Head of caudate nucleus (tissue), 42 donors: ENCODE results near the gene SSH2.

Source experiments
- DNase-seq, 42 donors: peaks; one replicate each; pipeline versions ENCODE4 v3.0.0 to v3.0.0-alpha.2; 2020 to 2021; ENCODE audit warnings: mixed read lengths in 7 of 42
- intact Hi-C: fragments of 100-400 bp; cut with DNase I; formaldehyde crosslinking; loops from one replicate; pipeline ENCODE4 v1.15.0; 2022

SSH2 gene

DNA sequence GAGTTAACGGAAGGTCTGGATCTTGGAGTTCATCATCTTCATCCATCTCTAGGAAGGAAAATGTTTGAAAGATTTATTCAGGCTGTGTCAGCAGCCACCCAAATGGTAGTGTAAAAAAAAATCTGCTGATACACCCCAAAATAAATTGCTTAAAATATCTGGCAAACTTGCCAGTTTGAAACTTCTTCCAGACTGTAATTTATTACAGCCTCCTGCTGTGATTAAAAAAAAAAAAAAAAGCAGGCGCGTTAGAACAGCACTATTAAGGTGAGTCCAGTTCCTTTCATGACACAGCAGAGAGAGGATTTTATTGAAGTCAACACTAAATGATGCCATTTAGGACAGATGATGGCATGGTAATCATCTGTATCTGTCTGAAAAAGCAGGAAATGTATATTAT is 166.8 kb downstream of the SSH2 start:
- intact Hi-C loops, result loop anchor here (5.0 kb wide), 1 partner anchor 136 kb away; no protein-coding TSS in a partner anchor
- no peak for DNase-seq

DNA sequence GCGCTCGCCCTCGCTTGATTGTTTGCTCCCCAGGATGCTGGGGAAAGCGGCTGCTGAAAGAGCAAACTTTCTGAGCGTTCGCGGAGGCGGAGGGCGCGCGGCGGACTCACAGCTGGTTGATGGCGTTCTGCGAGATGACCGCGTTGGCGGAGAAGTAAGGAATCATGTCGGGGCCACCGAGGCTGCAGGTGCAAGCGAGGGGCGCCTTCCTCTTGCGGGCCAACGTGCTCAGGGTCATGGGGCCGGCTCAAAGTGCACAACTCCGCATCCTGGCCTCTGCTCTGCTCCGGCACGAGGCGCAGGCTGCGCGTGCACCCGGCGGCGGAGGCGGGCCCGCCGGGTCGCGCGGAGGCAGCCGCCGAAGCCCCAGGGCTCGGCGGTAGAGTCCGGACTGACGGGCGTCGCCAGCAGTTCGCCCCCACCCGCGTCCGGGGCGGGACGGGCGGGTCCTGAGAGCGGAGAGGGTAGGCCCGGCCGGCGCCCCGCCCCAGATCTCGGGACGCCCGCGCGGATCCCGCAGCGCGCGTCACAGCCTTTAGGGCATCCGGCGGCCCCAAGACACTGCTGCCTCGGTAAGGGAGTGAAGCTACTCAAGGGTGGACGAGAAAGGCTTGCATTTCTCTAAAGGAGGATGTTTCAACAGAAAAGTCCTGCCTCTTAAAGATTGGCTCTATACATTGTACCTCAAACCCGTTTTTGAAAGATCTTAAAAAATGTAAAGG is 168.8 kb downstream of the SSH2 start:
- peak; percentile 63 to 91 (median 84) for DNase-seq
- intact Hi-C loops, result loop anchor here (5.0 kb wide), 1 partner anchor 134 kb away; no protein-coding TSS in a partner anchor

DNA sequence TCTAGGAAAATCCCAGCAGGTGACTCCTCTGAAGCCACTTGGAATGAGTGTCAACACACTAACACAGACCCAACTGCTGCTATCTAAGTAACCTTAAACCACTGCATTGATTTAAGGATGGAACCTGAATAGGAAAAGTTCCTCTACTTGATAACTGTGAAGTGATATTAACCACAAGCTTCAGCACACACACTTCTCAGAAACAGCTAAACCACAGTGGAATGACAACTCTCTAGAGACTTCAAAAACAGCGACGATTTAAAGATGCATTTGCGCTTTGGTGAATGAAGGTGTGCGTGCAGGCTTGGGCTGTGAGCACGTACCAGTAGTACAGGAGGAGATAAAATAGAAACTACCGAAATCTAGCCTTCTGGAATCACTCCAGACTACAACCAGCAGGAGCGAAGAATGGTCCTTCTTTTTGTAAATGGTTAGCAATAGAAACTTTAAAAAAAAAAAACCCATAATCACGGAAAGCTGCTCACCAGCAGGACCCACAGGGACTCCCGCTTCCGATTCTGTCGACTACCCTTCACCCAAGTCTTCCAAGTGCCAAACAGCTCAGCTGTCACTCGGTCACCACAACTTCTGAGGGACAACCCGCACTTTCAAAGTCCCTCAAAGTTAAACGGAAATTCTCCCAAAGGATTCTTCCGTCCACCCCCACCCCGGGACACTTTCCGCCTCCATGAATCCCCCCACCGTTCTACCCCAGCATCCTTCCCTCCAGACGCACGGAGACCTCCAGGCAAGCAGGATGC is 169.6 kb downstream of the SSH2 start:
- intact Hi-C loops, result loop anchor here (5.0 kb wide), 1 partner anchor 133 kb away; no protein-coding TSS in a partner anchor
- DNase-seq, result peak in 5 of 42 donors; percentile 9 to 36 (median 18)

DNA sequence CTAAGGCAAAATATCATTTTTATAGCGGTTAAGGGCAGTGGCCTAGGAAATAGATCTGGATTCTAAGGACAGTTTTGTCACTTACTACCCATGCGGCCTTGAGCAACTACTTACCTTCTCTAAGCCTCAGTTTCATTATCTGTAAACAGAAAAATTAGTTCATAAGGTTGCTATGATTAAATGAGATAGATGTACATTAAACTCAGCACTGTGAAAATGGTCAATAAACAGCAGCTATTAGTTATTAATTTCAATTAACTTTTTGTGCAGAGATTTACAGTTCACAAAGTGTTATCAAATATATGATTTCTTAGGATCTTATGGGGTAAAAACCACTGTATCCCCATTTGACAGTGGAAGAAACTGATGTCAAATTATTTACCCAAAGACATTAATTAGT is 171.8 kb downstream of the SSH2 start:
- DNase-seq, result no peak
- intact Hi-C loops, result no loop called here

DNA sequence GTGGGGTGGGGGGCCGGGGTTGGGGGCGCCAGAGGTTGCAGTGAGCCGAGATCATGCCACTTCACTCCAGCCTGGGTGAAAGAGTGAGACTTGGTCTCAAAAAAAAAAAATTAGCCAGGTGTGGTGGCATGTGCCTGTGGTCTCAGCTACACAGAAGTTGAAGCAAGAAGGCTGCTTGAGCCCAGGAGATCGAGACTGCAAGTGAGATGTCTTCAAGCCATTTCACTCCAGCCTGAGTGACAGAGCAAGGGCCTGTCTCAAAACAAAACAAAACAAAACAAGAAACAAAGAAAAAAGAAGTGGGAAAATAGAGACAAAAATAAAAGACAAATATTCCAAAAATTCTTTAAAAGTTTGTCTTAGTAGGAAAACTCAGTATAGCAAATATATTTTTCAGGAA is 172.2 kb downstream of the SSH2 start:
- DNase-seq, result no peak
- intact Hi-C loops, result no loop called here

DNA sequence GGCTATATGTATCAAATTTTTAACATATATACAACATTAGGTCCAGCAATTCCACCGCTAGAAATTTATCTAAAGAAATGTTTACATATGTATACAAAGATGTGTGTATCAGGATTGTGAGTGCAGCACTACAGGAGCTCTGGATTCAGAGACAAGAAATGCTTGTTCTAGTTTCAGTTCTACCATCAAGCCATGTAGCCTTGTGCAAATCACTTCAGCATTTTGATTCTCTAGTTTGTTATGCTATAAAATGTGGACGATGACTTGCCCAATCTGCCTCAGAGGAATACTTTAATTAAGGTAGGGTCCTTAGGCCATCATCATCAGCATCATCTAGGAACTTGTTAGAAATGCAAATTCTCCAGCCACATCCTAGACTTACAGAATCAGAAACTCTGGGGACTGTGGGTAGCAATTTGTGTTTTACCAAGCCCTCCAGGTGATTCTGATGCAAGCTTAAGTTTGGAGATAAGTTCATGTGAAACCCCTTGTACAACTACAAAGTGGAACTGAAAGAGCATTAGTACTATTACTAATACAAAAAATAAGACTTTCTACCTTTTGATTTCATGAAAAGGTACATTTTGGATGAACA is 176.1 kb downstream of the SSH2 start:
- no peak for DNase-seq
- intact Hi-C loops, result no loop called here

DNA sequence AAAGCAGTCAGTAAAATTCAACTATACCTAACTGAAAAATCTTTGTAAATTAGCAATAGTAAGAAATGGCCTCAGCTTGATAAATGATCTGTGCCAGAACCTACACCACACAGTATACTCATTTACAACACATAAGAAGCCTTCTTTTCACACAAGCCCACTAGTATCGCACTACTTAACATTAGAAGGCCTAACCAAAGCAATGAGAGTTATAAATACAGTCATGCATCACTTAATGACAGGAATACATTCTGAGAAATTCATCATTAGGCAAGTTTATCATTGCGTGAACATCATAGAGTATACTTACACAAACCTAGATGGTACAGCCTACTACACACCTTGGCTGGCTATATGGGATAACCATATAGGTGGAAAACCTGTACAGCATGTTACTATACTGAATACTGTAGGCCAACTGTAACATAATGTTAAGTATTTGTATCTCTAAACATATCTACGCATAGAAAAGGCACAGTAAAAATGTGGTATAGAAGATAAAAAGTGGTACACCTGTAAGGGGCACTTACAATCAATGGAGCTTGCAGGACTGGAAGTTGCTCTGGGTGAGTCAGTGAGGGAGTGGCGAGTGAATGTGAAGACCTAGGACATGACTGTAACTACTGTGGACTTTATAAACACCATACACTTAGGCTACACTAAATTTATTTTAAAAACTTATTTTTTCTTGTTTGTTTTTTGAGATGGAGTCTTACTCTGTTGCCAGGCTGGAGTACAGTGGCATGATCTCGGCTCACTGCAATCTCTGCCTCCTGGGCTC is 180.8 kb downstream of the SSH2 start:
- intact Hi-C loops, result no loop called here
- DNase-seq, result no peak

DNA sequence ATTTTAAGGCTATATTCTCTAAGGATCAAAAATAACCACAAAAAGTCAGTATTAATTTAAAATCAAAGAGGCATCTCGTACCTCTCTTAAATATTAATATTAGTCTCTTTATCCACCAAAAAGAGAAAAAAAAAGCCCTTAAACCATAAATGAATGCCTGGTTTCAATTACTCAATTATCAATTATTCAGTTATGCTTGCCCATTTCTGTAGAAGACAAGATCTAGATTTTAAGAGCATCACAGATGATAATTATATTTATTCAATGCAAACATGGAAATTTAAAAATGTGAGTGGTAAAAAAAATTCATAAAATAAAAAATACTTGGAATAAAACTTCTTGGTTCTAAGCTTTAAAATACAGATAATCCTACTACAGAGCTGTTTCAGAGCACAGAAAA is 181.6 kb downstream of the SSH2 start:
- intact Hi-C loops, result no loop called here
- no peak for DNase-seq

DNA sequence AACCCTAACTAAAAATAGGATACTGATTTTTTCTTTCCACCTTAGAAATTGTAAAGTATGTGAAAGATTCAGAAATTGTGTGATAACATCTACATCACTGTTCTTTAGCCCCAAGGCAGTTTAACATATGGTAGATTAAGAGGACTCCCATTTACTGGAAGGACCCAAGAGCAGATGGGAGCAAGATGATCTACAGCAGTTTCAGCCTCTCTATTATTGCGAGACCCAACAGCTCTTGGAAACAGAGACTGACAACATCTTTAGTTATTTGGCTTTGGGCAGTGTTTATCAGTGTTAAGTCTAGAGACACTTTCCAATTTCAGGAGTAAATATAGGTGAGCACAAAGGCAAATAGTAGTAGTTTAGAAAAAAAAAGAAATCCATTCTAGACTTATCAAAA is 182.4 kb downstream of the SSH2 start:
- intact Hi-C loops, result no loop called here
- no peak for DNase-seq

DNA sequence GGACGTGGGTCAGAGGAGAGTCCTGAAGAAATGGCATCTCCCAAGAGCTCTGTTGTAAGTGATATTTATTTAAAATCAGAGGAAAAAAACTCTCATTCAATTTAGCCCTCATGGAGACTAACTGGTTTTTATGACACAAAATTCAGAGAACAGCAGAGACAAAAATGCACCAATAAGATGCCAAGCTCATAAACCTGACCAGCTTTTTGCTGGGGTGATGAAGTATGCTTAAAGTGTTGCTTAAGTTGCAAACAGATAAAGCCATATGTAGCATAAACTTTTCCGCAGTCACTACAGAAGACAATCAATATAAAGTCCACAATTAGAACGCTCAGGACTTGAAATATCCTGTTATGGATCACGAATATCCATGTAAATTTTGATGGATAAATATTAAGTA is 183.4 kb downstream of the SSH2 start:
- intact Hi-C loops, result no loop called here
- DNase-seq, result no peak

DNA sequence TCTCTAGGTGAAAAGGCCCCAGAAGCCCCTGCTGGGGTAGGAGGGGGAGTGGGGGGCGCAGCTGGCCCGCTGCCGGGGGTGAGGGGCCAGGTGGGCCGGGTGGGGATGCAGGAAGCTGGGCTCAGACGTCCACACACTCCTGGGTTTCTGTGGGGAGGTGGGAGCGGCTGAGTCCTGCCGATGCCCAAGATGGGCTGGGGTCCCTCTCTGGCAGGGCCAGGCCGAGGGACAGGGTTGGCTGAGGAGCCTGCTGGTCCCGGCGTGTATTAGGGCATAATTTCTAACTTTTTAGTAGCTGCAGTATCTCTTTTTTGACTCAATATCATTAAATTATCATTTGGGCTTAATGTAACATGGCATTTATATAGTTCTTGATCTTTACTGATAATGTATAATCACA is 185.9 kb downstream of the SSH2 start:
- DNase-seq, result no peak
- intact Hi-C loops, result no loop called here

DNA sequence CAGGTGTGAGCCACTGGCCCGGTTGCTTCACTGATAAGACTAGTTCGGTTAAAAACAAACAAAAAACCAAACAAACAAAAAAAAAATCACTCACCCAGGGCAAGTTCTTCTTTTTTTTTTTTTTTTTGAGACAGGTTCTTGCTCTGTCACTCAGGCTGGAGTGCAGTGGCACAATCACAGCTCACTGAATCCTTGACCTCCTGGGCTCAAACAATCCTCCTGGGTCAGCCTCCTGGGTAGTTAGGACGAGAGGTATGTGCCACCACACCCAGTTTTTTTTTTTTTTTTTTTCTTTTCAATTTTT is 187.9 kb downstream of the SSH2 start:
- intact Hi-C loops, result no loop called here
- DNase-seq, result no peak

DNA sequence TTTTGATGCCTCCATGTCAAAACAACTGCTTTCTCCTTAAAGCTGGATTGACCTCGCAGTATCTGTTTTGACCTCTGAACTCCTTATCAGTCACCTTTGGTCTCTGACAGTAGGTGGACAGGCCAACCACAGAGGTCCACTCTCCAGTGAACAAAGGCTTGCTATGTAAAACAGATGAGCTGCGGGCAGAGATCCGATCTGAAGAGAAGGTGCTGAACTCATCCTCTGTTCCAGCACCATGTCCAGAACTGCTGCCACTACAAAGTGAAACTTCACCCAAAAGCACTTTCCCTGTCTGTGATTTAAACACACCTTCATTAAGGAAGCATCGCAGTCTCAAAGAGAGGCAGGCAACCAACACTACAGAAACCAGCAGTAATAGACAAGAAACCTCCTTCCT is 190.0 kb downstream of the SSH2 start:
- intact Hi-C loops, result no loop called here
- peak in 3 of 42 donors; percentile 12 to 53 (median 20) for DNase-seq

DNA sequence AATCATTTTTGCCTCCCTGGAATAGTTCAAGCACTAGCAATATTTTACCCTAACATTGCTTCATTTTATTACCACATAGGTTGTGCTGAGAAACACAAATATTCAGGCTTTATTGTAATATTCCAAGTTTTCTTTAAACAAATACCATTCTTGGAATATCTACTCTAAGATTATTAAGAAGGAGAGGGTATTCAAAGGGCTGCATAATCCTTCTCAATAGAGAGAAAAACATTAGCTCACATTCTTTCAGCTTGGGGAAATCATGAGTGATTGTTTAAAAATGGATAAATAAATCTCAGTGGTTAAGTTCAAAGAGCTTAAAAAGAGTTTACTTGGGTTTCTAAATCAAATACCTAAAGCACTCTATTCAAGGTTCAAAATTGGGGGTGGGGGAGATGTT is 195.4 kb downstream of the SSH2 start:
- no peak for DNase-seq
- intact Hi-C loops, result no loop called here

DNA sequence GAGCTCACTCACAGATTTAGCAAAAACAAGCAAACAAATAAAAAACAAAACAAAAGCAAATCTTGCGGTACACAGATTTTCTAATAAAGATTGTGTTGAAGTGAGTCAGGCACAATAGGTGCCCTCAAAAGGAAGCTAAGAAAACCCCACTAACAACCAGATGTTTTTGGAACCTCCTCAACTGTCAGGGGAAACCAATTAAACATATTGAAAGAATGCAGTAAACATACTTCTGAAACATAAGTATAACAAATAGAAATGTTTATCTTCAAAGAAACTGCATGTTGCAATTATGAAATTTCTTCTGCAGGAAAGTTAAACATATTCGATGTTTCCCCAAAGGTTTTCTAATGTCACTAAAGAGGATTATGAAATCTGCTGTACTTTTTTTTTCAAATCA is 196.9 kb downstream of the SSH2 start:
- DNase-seq, result no peak
- intact Hi-C loops, result no loop called here

DNA sequence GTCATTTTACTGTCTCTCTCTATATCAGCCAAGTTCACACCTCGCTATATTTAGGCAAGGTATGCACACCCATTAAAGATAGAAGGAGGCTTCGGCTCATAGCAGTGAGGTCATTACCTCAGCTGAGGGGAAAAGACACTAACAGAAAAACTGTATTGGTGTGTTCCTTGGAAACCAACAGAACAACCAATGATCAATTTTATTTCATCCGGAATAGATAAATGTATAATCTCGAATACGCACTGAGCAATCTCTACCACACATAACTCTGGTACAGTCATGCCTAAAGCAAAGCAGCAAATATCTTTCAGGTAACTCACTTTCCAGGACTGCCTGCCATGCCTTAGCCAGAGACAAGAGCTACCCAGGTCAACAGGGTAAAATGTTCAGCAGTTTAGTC is 197.4 kb downstream of the SSH2 start:
- intact Hi-C loops, result no loop called here
- no peak for DNase-seq

DNA sequence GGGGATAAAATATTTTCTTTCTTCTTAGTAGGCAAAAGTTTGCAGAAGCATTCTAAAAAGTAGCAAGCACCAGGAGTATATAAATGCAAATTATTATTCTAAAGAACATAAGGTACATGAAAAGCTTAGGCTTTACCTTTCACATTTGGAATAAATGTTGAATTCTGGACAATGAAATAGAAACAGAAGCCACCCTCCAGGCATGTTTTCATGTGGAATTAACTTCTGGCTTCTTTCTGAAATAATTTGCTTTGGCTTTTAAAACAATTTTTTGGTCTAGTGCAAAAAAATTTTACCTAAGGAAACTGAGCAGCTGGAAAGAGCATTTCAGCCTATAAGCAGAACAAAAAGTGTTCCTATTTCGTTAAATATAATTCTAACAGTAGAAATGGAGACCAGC is 197.8 kb downstream of the SSH2 start:
- intact Hi-C loops, result no loop called here
- DNase-seq, result no peak

DNA sequence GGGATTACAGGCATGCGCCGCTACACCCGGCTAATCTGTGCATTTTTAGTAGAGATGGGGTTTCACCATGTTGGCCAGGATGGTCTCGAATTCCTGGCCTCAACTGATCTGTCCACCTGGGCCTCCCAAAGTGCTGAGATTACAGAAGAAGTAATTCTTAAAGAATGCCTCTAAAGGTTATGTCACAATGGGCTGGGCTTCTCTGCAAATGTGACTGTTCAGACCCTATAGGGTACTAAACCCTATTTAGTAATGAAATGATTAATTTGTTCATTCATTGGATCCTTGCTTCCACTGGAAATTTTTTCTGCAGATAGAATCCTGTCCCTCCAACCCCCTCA is 198.5 kb downstream of the SSH2 start:
- DNase-seq, result no peak
- intact Hi-C loops, result no loop called here

DNA sequence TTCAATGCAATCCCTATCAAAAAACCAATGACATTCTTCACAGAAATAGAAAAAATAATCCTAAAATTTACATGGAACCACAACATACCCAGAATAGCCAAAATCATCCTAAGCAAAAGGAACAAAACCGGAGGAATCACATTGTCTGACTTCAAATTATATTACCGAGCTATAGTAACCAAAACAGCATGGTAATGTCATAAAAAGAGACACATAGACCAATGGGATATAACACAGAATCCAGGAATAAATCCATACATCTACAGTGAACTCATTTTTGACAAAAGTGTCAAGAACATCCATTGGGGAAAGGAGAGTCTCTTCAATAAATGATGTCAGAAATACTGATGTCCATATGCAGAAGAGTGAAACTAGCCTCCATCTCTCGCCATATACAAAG is 201.5 kb downstream of the SSH2 start:
- intact Hi-C loops, result no loop called here
- no peak for DNase-seq

DNA sequence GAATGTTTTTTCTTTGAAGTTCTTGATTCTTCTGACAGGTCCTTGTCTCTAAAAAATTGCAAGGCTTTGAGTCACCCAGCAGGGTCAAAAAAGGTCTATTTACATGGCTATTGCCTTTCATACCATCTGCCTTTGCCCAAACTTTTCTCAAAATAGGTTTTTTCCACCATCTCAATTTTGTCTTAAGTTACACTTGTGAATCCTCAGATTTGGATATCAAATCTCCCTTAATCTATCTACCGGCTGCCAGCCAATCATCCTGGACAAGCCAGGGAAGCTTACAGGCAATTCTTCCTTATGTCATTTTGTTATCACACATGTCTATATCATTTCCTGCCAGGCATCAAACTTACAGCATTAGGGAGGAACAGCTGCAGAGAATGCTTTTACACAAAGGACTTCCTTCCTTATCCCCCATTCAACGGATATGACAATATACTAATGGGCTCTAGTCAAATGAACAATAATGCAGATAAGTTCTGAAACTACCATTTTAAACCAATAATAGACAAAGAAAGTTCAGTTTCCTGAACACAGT is 203.2 kb downstream of the SSH2 start:
- intact Hi-C loops, result no loop called here
- DNase-seq, result no peak
